GM12801 (cell line): ENCODE results near the gene OSBP2.

Experiments
- CTCF ChIP-seq: IDR thresholded peaks from one replicate; pipeline ENCODE4 v1.5.1; 2011; ENCODE audit warnings: control low read depth; ENCODE audit not compliant: insufficient read length; ENCODE audit errors: extremely low read depth

OSBP2 gene

DNA sequence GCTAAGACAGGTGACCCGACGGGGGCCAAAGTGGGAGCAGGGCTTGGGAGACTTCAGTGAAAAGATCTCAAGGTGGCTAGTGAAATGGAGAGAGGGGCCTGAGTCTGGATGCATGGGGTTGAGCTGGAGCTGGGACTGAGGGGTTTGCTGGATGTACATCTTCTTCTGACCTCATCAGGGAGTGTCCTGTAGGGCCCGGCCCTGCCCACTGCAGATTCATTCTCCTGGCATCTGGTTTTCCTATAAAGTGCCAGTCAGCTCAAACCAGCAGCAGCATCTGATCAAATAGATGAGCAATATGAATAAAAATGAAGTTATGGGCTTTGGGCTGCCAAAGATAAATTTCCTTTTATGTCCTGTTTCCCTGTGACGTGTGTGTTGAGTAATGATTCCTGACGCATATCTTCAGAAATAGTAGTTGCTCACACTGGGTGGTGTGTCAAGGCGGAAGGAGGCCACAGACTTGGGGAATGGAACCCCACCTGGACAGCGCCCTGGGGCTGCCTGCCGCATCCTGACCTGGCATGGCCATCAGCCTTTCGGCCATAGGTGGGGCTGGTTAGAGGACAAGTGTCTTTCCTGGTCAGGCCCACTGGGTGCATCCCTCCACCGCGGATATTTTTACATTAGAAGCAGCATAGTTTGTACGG, 135.4 kb downstream of the OSBP2 start:
- no peak for TF ChIP-seq CTCF

DNA sequence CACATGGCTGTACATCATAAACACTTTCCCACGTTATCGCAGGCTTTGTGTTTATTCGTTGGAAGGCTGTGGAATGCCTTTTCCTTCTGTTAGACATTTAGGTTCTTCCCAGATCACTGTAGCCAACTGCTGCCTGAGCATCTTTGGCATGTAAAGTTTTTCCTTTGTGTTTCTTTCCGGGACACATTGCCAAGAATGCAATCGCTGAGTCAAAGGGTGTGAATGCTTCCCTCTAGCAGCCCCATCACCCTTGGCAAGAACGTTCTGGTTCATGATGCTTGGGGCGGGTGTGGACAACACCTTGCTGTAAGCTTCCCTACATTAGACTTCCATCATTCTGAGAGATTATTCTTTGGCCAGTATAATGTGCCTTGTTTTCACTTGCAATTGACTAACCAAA, 136.2 kb downstream of the OSBP2 start:
- no peak for TF ChIP-seq CTCF

GRCh38 chr22:30832407-30832987, 137.8 kb downstream of the OSBP2 start:
- no peak for TF ChIP-seq CTCF

- no peak for TF ChIP-seq CTCF
These were observed 138.6 kb downstream of the OSBP2 start for GRCh38 chr22:30833322-30833721.

GRCh38 chr22:30837531-30837930, 142.9 kb downstream of the OSBP2 start:
- TF ChIP-seq CTCF: no peak

GRCh38 chr22:30838111-30838510, 143.4 kb downstream of the OSBP2 start:
- no peak for TF ChIP-seq CTCF

DNA sequence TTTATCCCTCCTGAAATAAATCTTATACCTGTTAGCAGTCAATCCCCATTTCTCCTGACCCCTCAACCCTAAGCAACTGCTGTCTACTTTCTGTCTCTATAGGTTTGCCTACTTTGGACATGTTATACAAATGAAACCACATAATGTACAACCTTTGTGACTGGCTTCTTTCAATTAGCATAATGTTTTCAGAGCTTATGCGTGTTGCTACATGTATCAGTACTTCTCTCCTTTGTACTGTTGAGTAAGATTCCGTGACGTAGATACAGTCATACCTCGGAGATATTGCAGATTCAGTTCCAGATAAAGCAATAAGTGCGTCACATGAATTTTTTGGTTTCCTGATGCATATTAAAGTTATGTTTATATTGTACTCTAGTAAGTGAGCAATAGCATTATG, 146.6 kb downstream of the OSBP2 start:
- no peak for TF ChIP-seq CTCF
